HG03280 (cell line): ENCODE results near the gene BTBD19.
"Not testable (repeated sequence)": the region's sequence is repeated elsewhere in the genome, so short reads cannot be mapped to it uniquely, and the experiment has no call there.

Experiments
- ATAC-seq: cut with Tn5 transposase; IDR thresholded peaks from one replicate; pipeline ENCODE4 v1.9.1; 2021; ENCODE audit warnings: mild to moderate bottlenecking, moderate library complexity; ENCODE audit not compliant: unreplicated experiment

Gene BTBD19

DNA sequence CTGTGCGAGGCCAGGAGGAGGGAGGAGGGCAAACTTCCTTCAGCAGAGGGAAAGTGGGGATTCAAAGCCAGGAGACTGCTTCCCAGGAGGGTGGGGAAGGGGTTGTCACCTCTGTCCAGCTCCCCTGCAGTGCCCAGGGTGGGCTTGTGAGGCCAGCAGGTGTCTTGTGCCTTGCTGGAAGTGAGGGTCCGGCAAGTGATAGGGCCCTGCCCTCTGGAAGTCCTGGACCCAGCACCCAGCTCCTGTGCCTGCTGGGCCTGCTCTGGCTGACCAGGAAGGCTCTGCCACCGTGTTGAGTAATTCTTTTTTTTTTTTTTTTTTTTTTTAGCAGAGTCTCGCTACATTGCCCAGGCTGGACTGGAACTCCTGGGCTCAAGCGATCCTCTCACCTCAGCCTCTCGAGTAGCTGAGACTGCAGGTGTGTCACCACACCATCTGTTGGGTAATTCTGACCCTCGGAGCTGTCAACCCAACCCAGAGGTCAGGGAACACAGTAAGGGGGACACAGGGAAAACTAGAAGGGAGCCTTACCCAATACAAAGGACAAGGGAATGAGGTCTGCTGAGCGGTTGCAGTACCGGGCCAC is 21.4 kb upstream of the BTBD19 start:
- no peak for ATAC-seq

DNA sequence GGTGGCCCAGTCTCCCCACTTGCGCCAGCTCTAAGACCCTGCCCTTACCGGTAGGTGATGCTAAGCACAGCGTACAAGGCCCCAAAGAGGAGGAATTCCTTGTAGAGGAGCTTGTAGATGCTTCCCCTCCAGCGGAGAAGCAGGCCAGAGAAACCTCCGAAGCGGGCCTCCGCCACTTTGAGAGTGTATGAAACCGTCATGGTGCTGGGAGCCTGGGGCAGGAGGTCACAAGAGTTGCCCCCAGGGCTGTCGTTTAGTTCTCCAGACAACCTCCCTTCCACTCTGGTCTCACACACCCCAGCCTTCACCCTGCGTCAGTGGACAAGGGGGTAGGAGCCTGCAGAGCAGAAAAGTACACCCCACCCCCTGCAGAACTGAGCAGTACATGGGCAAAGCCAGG is 20.8 kb upstream of the BTBD19 start:
- ATAC-seq, result no peak

DNA sequence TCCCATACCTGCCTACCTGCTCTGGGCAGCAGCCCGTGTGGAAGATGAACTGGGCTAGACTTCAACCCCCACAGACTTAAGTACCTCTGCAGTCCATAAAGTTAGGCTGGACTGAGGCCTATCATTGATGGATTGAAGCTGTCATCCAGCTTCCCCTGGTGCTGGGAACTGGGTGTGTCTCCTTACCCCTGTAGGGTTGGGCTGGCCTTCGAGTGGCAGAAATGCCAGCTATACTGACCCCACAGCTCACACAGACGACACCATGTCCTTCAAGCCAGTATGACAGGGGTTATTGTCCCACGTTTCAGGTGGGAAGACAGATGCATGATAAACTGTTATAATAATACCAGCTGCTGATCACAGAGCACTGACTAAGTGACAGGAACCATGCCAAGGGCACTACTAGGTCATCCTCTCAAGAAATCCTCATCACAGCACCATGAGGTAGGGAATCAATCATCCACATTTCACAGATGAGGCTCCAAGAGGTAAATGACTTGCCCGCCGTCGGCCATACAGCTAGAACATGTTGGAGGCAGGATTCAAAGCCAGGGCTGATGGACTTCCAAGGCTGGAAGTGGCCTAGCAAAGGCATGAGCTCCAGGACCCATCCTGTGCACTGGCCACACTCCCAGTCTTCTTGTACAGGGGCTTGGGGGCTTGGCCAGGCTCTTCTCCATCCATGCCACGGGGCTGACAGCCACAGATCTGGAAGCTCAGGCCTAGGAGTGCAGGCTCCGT is 20.0 kb upstream of the BTBD19 start, which contains the start of gene BEST4:
TSS of gene BEST4 (minus strand) at position 51 of the 741 bp plus-strand sequence. CDS start 465 bp downstream, outside the sequence.
- ATAC-seq, result no peak

DNA sequence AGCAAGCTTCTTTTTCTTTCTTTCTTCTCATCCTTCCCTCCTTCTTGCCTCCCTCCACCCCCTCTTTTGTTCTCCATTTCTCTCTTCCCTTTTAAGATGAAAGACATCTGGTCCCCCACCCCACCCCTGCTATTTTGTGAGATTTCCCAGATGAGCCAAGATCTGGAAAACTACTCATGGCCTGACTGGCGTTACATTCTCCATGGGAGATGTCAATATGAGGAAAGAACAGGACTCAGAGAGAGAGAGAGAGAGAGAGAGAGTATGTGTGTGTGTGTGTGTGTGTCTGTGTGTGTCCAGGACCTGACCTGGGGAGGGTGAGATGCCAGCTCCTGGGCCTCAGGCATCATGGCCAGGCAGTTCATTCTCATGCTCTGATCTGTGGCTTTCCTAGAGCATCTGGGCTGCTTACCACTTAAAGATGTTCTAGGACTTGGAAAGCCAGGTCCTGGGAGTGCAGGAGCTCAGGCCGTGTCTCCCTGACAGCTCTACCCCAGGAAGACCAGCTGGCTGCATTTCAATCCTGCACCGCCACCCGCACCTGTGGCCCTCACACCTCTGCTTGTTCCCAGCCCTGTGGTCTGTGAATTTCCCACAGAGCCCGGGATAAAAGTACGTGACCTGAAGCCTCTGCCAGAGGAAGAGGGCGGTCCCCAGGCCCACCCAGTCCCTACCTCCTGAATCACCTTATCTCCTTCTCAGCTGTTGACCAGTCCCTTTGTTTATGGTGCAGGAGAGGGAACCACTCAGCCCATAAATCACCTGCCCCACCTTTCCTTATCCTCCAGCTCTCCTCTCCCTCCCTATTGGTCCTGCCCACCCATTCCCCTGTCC is 17.1 kb upstream of the BTBD19 start:
- ATAC-seq, result no peak

DNA sequence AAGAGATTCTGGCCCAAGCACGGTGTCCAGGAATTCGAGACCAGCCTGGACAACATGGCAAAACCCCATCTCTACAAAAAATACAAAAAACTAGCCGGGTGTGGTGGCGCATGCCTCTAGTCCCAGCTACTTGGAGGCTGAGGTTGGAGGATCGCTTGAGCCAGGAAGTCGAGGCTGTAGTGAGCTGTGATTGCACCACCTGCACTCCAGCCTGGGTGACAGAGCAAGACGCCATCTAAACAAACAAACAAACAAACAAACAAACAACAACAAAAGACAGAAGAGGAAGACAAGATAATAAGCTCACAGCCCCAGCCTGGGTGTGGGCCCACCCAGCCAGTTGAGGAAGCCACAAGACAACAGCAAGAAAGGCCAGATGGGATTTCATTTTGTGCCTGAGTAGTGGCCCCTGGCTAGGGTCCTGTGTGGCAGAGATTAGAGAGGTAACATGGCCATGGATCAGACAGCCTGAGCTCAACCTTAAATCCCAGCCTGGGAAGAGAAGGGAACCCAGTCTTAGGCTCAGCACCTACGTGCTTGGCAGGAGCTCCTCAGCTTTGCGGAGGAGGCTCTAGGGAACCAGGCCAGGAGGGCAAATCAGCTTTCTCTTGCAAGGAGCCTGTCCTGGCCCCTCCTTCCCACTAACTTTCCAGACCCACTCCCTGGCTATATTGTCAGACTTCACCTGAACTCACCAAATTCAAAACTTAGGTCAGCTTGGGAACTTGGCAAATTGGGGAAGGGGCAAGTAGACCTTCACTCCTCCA is 15.4 kb upstream of the BTBD19 start:
- no peak for ATAC-seq

DNA sequence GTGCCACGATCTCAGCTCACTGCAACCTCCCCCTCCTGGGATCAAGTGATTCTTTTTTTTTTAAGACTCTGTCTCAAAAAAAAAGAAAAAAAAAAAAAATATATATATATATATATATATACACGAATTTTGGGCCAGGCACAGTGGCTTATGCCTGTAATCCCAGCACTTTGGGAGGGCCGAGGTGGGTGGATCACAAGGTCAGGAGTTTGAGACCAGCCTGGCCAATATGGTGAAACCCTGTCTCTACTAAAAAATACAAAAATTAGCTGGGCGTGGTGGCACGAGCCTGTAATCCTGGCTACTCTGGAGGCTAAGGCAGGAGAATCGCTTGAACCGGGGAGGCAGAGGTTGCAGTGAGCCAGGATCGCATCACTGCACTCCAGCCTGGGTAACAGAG is 10.4 kb upstream of the BTBD19 start:
- ATAC-seq, result not testable (repeated sequence)

DNA sequence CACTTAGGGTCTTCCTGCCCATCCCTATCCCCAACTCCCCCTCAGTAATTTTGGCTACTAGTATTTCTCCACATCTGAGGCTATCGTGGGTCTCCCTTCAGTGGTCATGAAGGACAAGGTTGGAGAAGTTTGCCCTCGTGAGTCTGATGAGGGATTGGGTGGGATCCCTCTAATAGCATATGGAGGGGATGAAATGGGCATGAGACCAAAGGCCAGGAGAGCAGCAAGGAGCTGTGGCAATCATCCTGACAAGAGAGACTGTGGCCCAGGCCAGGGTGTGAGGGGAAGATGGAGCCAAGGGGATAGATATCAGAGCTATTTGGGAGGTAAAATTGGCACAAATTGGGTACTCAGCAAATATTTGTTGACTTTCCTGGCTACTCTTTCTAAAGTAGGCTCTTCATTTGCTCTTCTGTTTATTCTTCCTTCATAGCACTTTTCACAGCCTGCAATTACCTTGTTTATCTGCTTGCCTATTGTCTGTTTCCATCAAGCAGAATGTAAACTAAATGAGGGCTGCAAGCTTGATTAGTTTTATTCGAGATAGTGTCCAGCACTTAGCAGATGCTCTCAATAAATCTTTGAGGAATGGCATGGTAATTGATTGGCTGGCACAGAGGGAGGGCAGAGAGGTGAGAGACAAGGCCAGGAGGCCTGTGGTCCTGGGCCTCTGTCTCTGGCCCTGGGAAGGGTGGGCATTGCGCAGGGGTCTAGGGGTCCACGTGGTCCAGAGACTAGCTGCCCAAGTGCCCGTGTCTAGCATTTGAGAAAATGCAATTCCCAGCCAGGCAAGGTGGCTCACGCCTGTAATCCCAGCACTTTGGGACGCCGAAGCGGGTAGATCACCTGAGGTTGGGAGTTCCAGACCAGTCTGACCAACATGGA is 9.6 kb upstream of the BTBD19 start:
- no peak for ATAC-seq

DNA sequence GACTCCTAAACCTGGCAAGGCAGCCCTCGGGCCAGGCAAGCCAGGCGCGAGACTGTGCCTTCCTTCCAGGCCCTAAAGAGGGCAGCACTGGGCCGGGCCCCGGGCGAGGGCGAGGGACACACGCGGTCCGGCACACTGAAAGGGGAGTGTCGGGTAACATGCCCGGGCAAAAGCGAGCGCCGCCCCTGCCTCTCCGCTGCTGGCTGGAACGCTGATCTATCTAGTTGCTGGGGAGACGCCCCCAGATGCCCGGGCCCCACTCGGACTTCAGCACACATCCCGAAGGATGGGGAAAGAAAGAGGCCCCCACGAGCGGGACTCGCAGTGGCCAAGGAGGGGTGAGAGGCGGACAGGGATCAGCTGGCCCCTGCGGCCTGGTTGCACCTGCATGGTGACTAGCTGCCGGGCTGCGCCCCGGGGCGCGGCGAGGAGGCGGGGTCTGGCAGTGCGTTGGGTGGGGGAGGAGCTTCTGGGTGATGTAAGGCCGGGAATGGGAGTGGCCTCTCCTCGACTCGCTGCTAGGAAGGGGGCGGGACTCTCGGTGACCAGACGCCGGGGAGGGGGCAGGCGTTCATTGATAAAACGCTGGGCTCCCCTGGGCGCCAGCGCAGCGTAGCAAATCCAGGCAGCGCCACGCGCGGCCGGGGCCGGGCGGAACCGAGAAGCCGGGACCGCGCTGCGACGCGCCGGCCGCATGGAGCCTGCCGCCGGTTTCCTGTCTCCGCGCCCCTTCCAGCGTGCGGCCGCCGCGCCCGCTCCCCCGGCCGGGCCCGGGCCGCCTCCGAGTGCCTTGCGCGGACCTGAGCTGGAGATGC is 8.3 kb upstream of the BTBD19 start, which contains the start of gene PLK3:
TSS of gene PLK3 (plus strand) at position 608 of the 815 bp plus-strand sequence. CDS start at position 695, 87 bp downstream.
- peak; percentile 82 for ATAC-seq

DNA sequence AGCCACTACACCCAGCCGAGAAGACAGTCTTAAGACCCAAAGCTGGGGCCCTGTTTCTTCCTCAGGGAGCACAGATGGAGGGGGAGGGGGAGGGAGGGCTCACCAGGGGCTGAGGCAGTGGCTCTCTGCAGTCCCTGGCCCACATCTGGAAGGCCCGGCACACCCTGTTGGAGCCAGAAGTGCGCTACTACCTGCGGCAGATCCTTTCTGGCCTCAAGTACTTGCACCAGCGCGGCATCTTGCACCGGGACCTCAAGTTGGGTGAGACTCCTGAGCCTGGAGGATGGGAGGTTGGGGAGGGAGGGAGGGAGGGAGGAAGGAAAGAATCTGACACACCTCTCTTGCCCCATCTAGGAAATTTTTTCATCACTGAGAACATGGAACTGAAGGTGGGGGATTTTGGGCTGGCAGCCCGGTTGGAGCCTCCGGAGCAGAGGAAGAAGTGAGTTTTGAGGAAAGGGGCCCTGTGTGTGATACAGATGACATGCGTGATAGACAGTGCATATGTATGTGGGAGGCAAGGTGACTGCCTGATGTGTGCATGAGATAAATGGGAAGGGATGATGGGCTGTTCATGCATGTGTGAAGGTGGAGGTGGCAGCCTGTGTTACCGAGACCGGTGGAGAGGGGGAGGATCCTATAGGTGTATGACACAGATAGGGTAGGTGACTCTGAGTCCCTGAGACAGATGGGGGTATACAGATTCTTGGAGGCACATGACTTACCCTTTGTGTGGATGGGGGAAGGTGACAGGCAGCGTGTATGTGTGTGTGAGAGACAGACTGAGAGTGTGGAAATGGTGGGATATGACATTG is 6.6 kb upstream of the BTBD19 start:
- no peak for ATAC-seq

DNA sequence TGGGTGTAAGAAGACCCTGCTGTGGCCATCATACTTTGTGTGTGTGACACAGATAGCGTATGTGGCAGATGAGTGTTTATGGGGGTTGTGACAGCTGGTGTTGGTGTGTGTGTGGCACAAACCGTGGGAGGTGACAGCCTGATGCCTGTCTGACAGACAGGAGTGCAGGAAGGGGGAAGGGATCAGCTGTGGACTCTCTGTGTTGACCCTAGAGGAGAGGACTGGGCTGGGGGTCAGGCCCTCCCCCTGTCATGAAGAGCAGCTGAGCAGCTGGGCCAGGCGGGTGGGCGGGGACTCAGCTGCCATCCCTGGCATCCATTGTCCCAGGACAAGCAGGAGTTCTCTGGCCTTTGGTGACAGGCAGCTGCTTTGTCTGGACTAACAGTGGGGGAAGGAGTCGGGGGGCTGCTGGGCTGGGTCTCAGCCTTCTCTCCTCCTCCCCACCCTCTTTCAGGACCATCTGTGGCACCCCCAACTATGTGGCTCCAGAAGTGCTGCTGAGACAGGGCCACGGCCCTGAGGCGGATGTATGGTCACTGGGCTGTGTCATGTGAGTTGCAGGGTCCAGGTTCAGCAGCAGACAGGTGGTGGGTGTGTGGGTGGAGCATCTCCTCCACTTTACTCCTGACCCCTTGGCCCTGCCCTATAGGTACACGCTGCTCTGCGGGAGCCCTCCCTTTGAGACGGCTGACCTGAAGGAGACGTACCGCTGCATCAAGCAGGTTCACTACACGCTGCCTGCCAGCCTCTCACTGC is 5.8 kb upstream of the BTBD19 start:
- no peak for ATAC-seq

DNA sequence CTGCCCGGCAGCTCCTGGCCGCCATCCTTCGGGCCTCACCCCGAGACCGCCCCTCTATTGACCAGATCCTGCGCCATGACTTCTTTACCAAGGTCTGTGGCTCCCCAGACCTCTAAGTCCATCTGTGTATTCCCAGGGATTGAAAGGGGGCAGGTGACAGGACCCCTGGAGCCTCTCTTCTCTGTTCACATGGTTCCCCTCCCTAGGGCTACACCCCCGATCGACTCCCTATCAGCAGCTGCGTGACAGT is 5.3 kb upstream of the BTBD19 start:
- ATAC-seq, result no peak

DNA sequence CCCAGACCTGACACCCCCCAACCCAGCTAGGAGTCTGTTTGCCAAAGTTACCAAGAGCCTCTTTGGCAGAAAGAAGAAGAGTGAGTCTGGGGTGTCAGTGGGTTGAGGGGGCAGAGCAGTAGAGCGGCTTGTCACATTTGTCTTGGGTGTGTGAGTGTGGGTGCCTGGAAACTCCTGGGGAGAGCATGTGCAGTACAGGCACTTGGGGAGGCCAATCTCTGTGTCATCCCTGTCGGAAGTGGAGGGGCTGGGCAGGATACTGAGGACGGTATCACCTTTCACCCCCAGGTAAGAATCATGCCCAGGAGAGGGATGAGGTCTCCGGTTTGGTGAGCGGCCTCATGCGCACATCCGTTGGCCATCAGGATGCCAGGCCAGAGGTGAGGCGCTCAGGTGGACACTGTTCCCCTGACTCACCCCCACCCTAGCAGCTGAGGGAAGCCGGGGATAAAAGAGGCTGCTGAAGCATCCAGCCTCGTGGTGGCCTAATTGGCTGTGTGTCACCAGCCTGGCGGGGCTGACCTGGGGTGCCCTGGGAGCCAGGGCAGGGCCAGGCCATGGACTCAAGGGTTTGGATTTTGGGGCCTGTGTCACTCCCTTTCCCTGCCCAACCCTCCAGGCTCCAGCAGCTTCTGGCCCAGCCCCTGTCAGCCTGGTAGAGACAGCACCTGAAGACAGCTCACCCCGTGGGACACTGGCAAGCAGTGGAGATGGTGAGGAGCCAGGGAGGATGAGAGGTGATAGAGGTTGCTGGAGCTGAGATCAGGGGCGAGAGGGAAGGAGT is 4.8 kb upstream of the BTBD19 start:
- no peak for ATAC-seq

DNA sequence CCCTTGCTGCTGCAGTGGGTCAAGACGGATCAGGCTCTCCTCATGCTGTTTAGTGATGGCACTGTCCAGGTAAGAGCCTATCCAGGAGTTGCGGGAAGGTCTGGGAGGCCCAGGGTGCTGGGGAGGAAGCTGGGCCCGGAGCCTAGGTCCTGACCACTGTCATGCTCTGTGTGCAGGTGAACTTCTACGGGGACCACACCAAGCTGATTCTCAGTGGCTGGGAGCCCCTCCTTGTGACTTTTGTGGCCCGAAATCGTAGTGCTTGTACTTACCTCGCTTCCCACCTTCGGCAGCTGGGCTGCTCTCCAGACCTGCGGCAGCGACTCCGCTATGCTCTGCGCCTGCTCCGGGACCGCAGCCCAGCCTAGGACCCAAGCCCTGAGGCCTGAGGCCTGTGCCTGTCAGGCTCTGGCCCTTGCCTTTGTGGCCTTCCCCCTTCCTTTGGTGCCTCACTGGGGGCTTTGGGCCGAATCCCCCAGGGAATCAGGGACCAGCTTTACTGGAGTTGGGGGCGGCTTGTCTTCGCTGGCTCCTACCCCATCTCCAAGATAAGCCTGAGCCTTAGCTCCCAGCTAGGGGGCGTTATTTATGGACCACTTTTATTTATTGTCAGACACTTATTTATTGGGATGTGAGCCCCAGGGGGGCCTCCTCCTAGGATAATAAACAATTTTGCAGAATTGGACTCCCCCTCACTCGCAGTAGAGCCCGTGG is 2.9 kb upstream of the BTBD19 start:
- no peak for ATAC-seq

DNA sequence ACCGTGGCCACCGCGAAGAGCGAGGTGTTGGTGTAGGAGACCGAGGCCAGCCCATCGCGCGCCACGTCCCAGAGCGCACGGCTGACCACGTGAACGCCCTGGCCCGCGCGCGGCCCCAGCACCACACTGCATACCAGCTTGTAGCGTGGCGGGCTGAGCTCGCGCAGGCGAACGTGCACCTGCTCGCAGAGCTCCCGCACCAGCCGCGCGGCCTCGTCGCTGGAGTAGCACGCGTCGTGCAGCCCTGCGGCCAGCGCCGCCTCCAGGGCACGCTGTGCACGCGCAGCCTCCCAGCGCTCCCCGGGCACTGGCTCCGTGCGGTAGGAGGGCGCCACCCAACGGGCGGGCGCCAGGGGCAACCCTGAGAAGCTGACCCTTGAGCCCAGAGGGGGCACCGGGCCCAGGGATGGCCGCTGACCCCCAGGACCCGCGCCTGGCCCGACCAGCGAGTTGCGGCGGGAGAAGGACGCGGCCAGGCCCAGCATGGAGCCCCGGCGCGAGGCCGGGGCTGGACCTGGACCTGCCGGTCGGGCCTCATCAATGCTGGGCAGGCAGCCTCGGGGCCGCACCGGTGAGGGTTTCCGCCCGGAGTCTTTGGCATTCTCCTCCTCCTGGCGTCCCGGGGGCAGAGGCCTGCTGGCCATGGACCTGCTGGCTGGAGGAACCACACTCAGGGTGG is 2.2 kb upstream of the BTBD19 start:
- ATAC-seq, result no peak

DNA sequence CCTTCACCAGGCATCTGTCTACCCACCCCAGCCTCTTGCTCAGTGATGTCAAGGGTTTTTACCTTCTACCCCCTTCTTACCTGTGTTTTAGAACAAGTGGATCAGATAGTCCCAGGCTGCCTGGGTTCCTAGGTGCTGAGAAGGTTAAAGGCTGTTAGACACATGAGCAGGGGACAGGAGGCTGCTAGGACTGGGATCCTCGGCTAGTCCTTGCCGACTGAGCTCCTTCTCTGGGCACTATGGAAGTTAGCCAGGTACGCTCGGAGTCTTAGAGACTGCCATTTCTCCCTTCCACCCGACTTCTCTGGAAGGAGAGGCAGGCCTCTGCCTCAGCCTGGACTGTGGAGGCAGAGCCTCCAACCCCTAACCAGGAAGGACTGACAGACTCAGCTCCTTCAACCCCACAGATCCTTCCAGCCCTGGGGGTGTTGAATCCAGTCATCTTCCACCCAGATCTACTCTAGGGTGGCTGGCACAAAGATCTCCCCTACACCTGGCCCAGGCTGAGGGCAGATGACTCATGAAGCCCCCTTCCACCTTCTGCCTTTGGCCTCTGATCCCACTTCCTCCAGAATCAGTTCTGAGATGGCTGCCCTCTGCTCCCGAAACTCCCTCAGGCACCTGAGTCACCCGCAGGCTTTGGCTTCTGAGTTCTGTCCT is 1.5 kb upstream of the BTBD19 start, which contains the start of gene DYNLT4:
TSS of gene DYNLT4 (minus strand) at position 648 of the 660 bp plus-strand sequence. CDS start 683 bp downstream, outside the sequence.
- ATAC-seq, result no peak
